Measurements from ENCODE around the gene KLRC4. TPM values are rescaled to one million over a fixed set of nuclear protein-coding genes. Genes with fewer than 3 reads are reported as not detected.

KLRC4 gene
- total and polyA plus RNA-seq, 2 of the 8 experiments (the other 6 are each of a cell fraction or from before 2014, with no cell fraction given): not detected

GRCh38 chr12:10361084-10361483, 48.5 kb downstream of the KLRC4 start:
- Histone ChIP-seq H3K27me3 (replicated peaks in 1 of 4; ENCODE audit: control insufficient read depth in 3 of 4, extremely low read depth in 1 of 4, insufficient read depth in 3 of 4, low read length in 3 of 4) (no peaks in the 10 kb centered on the region), H3K9ac (replicated peaks in 1 of 4; ENCODE audit: extremely low read depth in 1 of 4, low read depth in 3 of 4, low read length in 3 of 4) (no peak overlapping the region), H4K5ac (ENCODE audit: insufficient read length, low read depth, low read length) (no peak overlapping the region), H3K4me2 (ENCODE audit: insufficient read depth in 1 of 2, low read depth in 2 of 2, low read length in 2 of 2) (no peak overlapping the region; a peak in 1 of 4 replicates), H3K79me2 (ENCODE audit: control insufficient read depth in 1 of 2, insufficient read depth in 2 of 2, low read length in 2 of 2) (no peaks in the 10 kb centered on the region), H3K18ac (ENCODE audit: extremely low read depth, low read length) (no peak overlapping the region), H3K27ac (ENCODE audit: low read depth, low read length) (no peak overlapping the region), H3K79me1 (ENCODE audit: low read depth, low read length) (no peaks in the 10 kb centered on the region), H2AK5ac (ENCODE audit: low read depth, low read length) (no peak overlapping the region), H3K23me2 (ENCODE audit: low read depth, low read length) (peaks cover 5% of the 10 kb centered on the region), H3K56ac (replicated peaks; ENCODE audit: insufficient read length, low read depth, low read length) (no peak overlapping the region), H4K91ac (replicated peaks; ENCODE audit: insufficient read length, low read length) (no peak overlapping the region), H3K14ac (ENCODE audit: insufficient read length) (no peak overlapping the region), H2BK20ac (ENCODE audit: low read length) (no peak overlapping the region), H3K23ac (ENCODE audit: insufficient read length) (no peak overlapping the region), H2BK15ac (ENCODE audit: low read length) (no peak overlapping the region), H4K8ac (ENCODE audit: extremely low read depth, insufficient read depth, low read length) (no peak overlapping the region), H3K4me1 (replicated peaks in 1 of 4; ENCODE audit: control insufficient read depth in 3 of 4, insufficient read depth in 4 of 4, low read length in 3 of 4) (peaks cover 12 to 30% (median 17%) of the 10 kb centered on the region in 4 experiments; a peak in 6 of 7 replicates), H3K36me3 (ENCODE audit: control insufficient read depth in 2 of 4, insufficient read depth in 4 of 4, low read length in 3 of 4) (no peaks in the 10 kb centered on the region), H3K4ac (replicated peaks; ENCODE audit: insufficient read length, low read depth, low read length) (no peak overlapping the region), H2AFZ (ENCODE audit: low read length) (no peak overlapping the region), H2BK12ac (ENCODE audit: low read depth, low read length) (no peak overlapping the region; the same call in 1 of the 2 replicates), H3K4me3 (ENCODE audit: extremely low read depth in 1 of 4, insufficient read depth in 2 of 4, low read depth in 3 of 4, low read length in 4 of 4) (no peak overlapping the region; a peak in 1 of 8 replicates), H2BK5ac (ENCODE audit: low read depth, low read length) (no peak overlapping the region), H3K9me3 (ENCODE audit: insufficient read depth in 2 of 2, low read depth in 1 of 2, low read length in 1 of 2) (no peaks in the 10 kb centered on the region; a peak in 1 of 4 replicates), H2BK120ac (replicated peaks; ENCODE audit: low read depth, low read length) (no peak overlapping the region), H4K20me1 (replicated peaks in 1 of 2; ENCODE audit: control insufficient read depth in 1 of 2, insufficient read depth in 2 of 2, low read length in 2 of 2) (no peaks in the 10 kb centered on the region)
- DNase-seq (ENCODE audit: low read depth in 1 of 2, low spot score in 2 of 2) (peak in 1 of 2 experiments; percentile 29), FAIRE-seq (no peak)
- 75% methylated on average over 4 of the region's 4 CpGs; no CpG with 5 or more reads in 1 of the 2 experiments for WGBS, 2 experiments (ENCODE audit: extremely low coverage in 1 of 2, insufficient coverage in 1 of 2, insufficient read length in 1 of 2, insufficient replicate concordance in 2 of 2, low coverage in 1 of 2, low lambda C conversion rate in 2 of 2, missing lambda C conversion rate in 1 of 2)
- ChIA-PET CTCF (ENCODE audit: partially characterized antibody) (no interaction called here), POLR2A (ENCODE audit: partially characterized antibody) (interaction anchor here (1.3 to 1.6 kb wide), 2 partner anchors 9 to 50 kb away, joined by 3 read pairs; no protein-coding TSS in a partner anchor)
- TF ChIP-seq GABPA (IDR thresholded peaks at IDR 0.05; ENCODE audit: borderline replicate concordance, insufficient read depth, low read length): no peak
- no peak for TF ChIP-seq POU5F1 (IDR thresholded peaks at IDR 0.05; ENCODE audit: low read depth, low read length)
- TF ChIP-seq TAF1 (IDR thresholded peaks at IDR 0.05; ENCODE audit: low read depth, low read length): 0 out of 2 replicates have a peak, but pooled peaks have one; percentile 26
- TF ChIP-seq CHD2 (IDR thresholded peaks at IDR 0.05; ENCODE audit: low read length): no peak; the same call in 1 of the 2 replicates
- TF ChIP-seq MAX (IDR thresholded peaks at IDR 0.05): peak; percentile 84
- TF ChIP-seq YY1 (IDR thresholded peaks at IDR 0.05; ENCODE audit: low read depth, low read length): peak; percentile 87
- TF ChIP-seq TCF12 (IDR thresholded peaks at IDR 0.05; ENCODE audit: low read depth, low read length): no peak
- no peak for TF ChIP-seq CBX5 (IDR thresholded peaks at IDR 0.05; ENCODE audit: low read depth, low read length)
- TF ChIP-seq ASH2L (IDR thresholded peaks at IDR 0.05; ENCODE audit: low read length): no peak
- peak; percentile 73; the same call in 1 of the 2 replicates for TF ChIP-seq E2F6 (IDR thresholded peaks at IDR 0.05)
- 0 out of 2 replicates have a peak, but pooled peaks have one; percentile 11 for TF ChIP-seq TBP (IDR thresholded peaks at IDR 0.05; ENCODE audit: low read depth, low read length)

Measured in H1 (cell line).